ENCODE results near the gene MCCC1. TPM values are rescaled to one million over a fixed set of nuclear protein-coding genes. Genes with fewer than 3 reads are reported as not detected.

Gene MCCC1
- total and polyA plus RNA-seq, 2 of the 4 experiments (the other 2 are of a cell fraction) = 14.2 to 17.9 TPM

DNA sequence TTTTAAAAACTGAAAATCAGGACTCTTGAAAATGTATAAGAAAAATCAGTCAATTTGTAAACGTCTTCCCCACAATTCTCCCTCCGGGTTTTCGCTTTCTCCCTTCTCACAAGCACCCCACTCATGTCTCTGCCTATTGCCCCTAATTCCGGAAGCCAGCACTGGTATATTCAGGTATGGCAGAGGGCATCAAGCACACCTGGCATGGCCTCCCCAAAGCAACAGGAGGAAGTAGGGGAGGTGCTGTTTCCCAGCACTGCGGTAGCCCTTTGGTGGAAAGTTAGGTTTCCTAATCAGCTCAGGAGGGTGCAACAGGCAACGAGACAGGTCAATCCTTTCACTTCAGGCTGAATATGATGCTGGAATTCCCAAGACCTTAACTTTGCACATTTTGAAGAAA lies 33.1 kb upstream of the MCCC1 start:
- ChIA-PET CTCF (no interaction called here), POLR2A (ENCODE audit: unreplicated experiment) (no interaction called here)
- H2BK120ac ChIP-seq (ENCODE audit: low read depth, low read length) = peak overlapping the region; percentile 39; the same call in 1 of the 2 replicates
- H3K79me1 ChIP-seq (ENCODE audit: low read depth in 1 of 2, low read length in 2 of 2) = no peaks in the 10 kb centered on the region
- 0 out of 2 replicates have a peak overlapping the region, but pooled peaks have one; percentile 15 for H2BK20ac ChIP-seq (ENCODE audit: low read depth, low read length)
- H4K8ac ChIP-seq (ENCODE audit: low read depth in 2 of 2, low read length in 2 of 2) = peak overlapping the region; percentile 15 to 80; a peak in 2 of 4 replicates
- H4K91ac ChIP-seq (ENCODE audit: insufficient read depth, low read depth, low read length) = peak overlapping the region; percentile 15; the same call in 1 of the 2 replicates
- no CpG with 5 or more reads among the region's 6 CpGs for WGBS, 2 experiments (ENCODE audit: extremely low coverage in 2 of 2, insufficient read length in 1 of 2)
- peaks cover 4% of the 10 kb centered on the region for H3K9me3 ChIP-seq (ENCODE audit: control insufficient read depth, insufficient read depth, low read length)
- TF ChIP-seq MAZ (IDR thresholded peaks at IDR 0.05; ENCODE audit: borderline replicate concordance, low read depth, low read length) (no peak), CEBPB (IDR thresholded peaks at IDR 0.05; ENCODE audit: low read depth, low read length) (no peak), POLR2A (IDR thresholded peaks at IDR 0.05; ENCODE audit: low read depth, low read length) (no peak), MXI1 (IDR thresholded peaks at IDR 0.05; ENCODE audit: borderline replicate concordance, low read depth, low read length) (no peak)
- TF ChIP-seq, protein P1, sequence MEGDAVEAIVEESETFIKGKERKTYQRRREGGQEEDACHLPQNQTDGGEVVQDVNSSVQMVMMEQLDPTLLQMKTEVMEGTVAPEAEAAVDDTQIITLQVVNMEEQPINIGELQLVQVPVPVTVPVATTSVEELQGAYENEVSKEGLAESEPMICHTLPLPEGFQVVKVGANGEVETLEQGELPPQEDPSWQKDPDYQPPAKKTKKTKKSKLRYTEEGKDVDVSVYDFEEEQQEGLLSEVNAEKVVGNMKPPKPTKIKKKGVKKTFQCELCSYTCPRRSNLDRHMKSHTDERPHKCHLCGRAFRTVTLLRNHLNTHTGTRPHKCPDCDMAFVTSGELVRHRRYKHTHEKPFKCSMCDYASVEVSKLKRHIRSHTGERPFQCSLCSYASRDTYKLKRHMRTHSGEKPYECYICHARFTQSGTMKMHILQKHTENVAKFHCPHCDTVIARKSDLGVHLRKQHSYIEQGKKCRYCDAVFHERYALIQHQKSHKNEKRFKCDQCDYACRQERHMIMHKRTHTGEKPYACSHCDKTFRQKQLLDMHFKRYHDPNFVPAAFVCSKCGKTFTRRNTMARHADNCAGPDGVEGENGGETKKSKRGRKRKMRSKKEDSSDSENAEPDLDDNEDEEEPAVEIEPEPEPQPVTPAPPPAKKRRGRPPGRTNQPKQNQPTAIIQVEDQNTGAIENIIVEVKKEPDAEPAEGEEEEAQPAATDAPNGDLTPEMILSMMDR (conservative IDR thresholded peaks at IDR 0.05; ENCODE audit: low read depth, low read length) = no peak
- peaks cover 5% of the 10 kb centered on the region for H3K4me1 ChIP-seq (ENCODE audit: control insufficient read depth, insufficient read depth, low read length)
- H3K4me2 ChIP-seq (ENCODE audit: low read depth, low read length) = no peak overlapping the region
- H2BK5ac ChIP-seq (ENCODE audit: low read depth, low read length, poor library complexity, severe bottlenecking) = no peak overlapping the region
- H3K36me3 ChIP-seq (ENCODE audit: control insufficient read depth, insufficient read depth, low read length) = no peaks in the 10 kb centered on the region
- in situ Hi-C loops (cut with MboI; ENCODE audit: low sequenced_read_pairs) (no loop called here), dilution Hi-C loops (cut with HindIII; ENCODE audit: low sequenced_read_pairs, unreplicated experiment) (no loop called here), intact Hi-C loops (cut with micrococcal nuclease) (no loop called here)
- no peak overlapping the region for H3K23ac ChIP-seq (ENCODE audit: low read depth, low read length)
- no peak overlapping the region for H3K56ac ChIP-seq (ENCODE audit: extremely low read depth, insufficient read depth, low read length)
- no peak for DNase-seq
- no peak overlapping the region for H3K27ac ChIP-seq (ENCODE audit: insufficient read depth, low read length)
- no peaks in the 10 kb centered on the region for H3K9me1 ChIP-seq (ENCODE audit: insufficient read depth, low read length)
- H2BK15ac ChIP-seq (ENCODE audit: low read depth, low read length) = no peak overlapping the region; the same call in 2 of the 3 replicates
- no peak overlapping the region for H3K4ac ChIP-seq (ENCODE audit: low read depth, low read length)
- H2AK9ac ChIP-seq (replicated peaks; ENCODE audit: low read depth, low read length, poor library complexity) = no peak overlapping the region
- H3K9ac ChIP-seq (ENCODE audit: low read depth, low read length) = no peak overlapping the region
- H4K20me1 ChIP-seq (ENCODE audit: insufficient read depth, low read length) = no peaks in the 10 kb centered on the region
- no peak overlapping the region for H2AFZ ChIP-seq (replicated peaks; ENCODE audit: low read length, poor library complexity)
- no peak overlapping the region for H3K4me3 ChIP-seq (ENCODE audit: insufficient read depth, low read depth, low read length)
- no peak overlapping the region for H3K18ac ChIP-seq (ENCODE audit: low read depth, low read length)
- no peak overlapping the region for H2AK5ac ChIP-seq (ENCODE audit: low read depth, low read length)
- H3K27me3 ChIP-seq (ENCODE audit: control insufficient read depth, insufficient read depth, low read length) = peaks cover 11% of the 10 kb centered on the region
- no TSS peak for BruUV-seq (replicated peaks)
- H4K5ac ChIP-seq (ENCODE audit: low read depth, low read length) = no peak overlapping the region
- 0 out of 2 replicates have a peak overlapping the region, but pooled peaks have one; percentile 29 for H3K14ac ChIP-seq (replicated peaks; ENCODE audit: low read depth, low read length)
- no peak for ATAC-seq (ENCODE audit: low read depth)
